IMR-90 (cell line): ENCODE data around the gene UCHL5. TPM values are rescaled to one million over a fixed set of nuclear protein-coding genes. Genes with fewer than 3 reads are reported as not detected.

Source experiments
- ATAC-seq: fragments of 200-7000 bp; cut with Tn5 transposase; 2 replicates; pipeline ENCODE4 v1.9.1; 2020; ENCODE audit warnings: low read depth, mild to moderate bottlenecking, moderate library complexity
- BruUV-seq: library from RNA; stranded (reverse); fragments of 400-500 nt; replicated peaks from 2 replicates; lab custom pipeline; 2021; lab: Mats Ljungman, UMichigan
- CTCF ChIA-PET: fragments of 300-600 bp; formaldehyde crosslinking; extraction: SDS; loops from one replicate; lab custom pipeline; 2021; ENCODE audit warnings: antibody characterized with exemption; lab: Yijun Ruan, JAX
- POLR2A ChIA-PET: fragments of 300-600 bp; sonication (Branson Sonifier 250); formaldehyde crosslinking; loops from one replicate; lab custom pipeline; 2022; ENCODE audit warnings: antibody characterized with exemption; ENCODE audit not compliant: unreplicated experiment; lab: Charles Lee
- DNase-seq: peaks from one replicate; pipeline ENCODE4 v3.0.0; 2013
- H2AFZ ChIP-seq: replicated peaks from 2 replicates; pipeline ENCODE3; 2013; ENCODE audit warnings: low read length, mild to moderate bottlenecking; ENCODE audit not compliant: poor library complexity
- H2AK5ac ChIP-seq: 2 replicates; pipeline ENCODE4 v1.6.1; 2013; ENCODE audit warnings: low read depth, low read length, inconsistent platforms
- H2AK9ac ChIP-seq: replicated peaks from 2 replicates; pipeline ENCODE3; 2013; ENCODE audit warnings: mild to moderate bottlenecking, low read depth, low read length, moderate library complexity; ENCODE audit not compliant: poor library complexity
- H2BK120ac ChIP-seq: 2 replicates; pipeline ENCODE4 v1.6.1; 2013; ENCODE audit warnings: low read depth, low read length, inconsistent platforms
- H2BK15ac ChIP-seq: 3 replicates; pipeline ENCODE4 v1.6.1; 2013; ENCODE audit warnings: low read depth, low read length, inconsistent platforms
- H2BK20ac ChIP-seq: 2 replicates; pipeline ENCODE4 v1.6.1; 2013; ENCODE audit warnings: low read depth, mild to moderate bottlenecking, inconsistent platforms, low read length, moderate library complexity
- H2BK5ac ChIP-seq: 2 replicates; pipeline ENCODE4 v1.6.1; 2013; ENCODE audit warnings: mild to moderate bottlenecking, low read depth, low read length, inconsistent platforms; ENCODE audit not compliant: poor library complexity, severe bottlenecking
- H3K14ac ChIP-seq: replicated peaks from 2 replicates; pipeline ENCODE4 v1.6.1; 2013; ENCODE audit warnings: low read depth, low read length, inconsistent platforms
- H3K18ac ChIP-seq: 2 replicates; pipeline ENCODE4 v1.6.1; 2013; ENCODE audit warnings: low read depth, low read length, control low read depth
- H3K23ac ChIP-seq: 2 replicates; pipeline ENCODE4 v1.6.1; 2013; ENCODE audit warnings: low read depth, low read length, inconsistent platforms
- H3K27ac ChIP-seq: 2 replicates; pipeline ENCODE4 v1.5.1; 2013; ENCODE audit warnings: mild to moderate bottlenecking, control low read depth, low read length; ENCODE audit not compliant: insufficient read depth
- H3K27me3 ChIP-seq: 2 replicates; pipeline ENCODE4 v1.6.1; 2013; ENCODE audit warnings: low read length; ENCODE audit not compliant: control insufficient read depth, insufficient read depth
- H3K36me3 ChIP-seq: 2 replicates; pipeline ENCODE4 v1.6.1; 2013; ENCODE audit warnings: low read length, mixed read lengths; ENCODE audit not compliant: control insufficient read depth, insufficient read depth
- H3K4ac ChIP-seq: 2 replicates; pipeline ENCODE4 v1.6.1; 2013; ENCODE audit warnings: low read depth, low read length, inconsistent platforms
- H3K4me1 ChIP-seq: 2 replicates; pipeline ENCODE4 v1.6.1; 2013; ENCODE audit warnings: low read length, mixed read lengths; ENCODE audit not compliant: control insufficient read depth, insufficient read depth
- H3K4me2 ChIP-seq: 2 replicates; pipeline ENCODE4 v1.6.1; 2013; ENCODE audit warnings: low read depth, mild to moderate bottlenecking, control low read depth, low read length, moderate library complexity
- H3K4me3 ChIP-seq: 2 replicates; pipeline ENCODE4 v1.5.1; 2013; ENCODE audit warnings: low read depth, mild to moderate bottlenecking, control low read depth, low read length, moderate library complexity; ENCODE audit not compliant: insufficient read depth
- H3K56ac ChIP-seq: 2 replicates; pipeline ENCODE4 v1.6.1; 2013; ENCODE audit warnings: low read length, inconsistent platforms; ENCODE audit not compliant: insufficient read depth; ENCODE audit errors: extremely low read depth
- H3K79me1 ChIP-seq, 2 experiments: 2 replicates each; pipeline ENCODE4 v1.6.1; 2013; ENCODE audit warnings: low read length in 2 of 2, inconsistent platforms in 1 of 2, low read depth in 1 of 2
- H3K9ac ChIP-seq: 2 replicates; pipeline ENCODE4 v1.6.1; 2013; ENCODE audit warnings: low read depth, low read length, control low read depth
- H3K9me1 ChIP-seq: 2 replicates; pipeline ENCODE4 v1.6.1; 2013; ENCODE audit warnings: low read length, inconsistent platforms; ENCODE audit not compliant: insufficient read depth
- H3K9me3 ChIP-seq: 2 replicates; pipeline ENCODE4 v1.6.1; 2013; ENCODE audit warnings: low read length; ENCODE audit not compliant: control insufficient read depth, insufficient read depth
- H4K20me1 ChIP-seq: 2 replicates; pipeline ENCODE4 v1.6.1; 2013; ENCODE audit warnings: low read length, inconsistent platforms; ENCODE audit not compliant: insufficient read depth
- H4K5ac ChIP-seq: 2 replicates; pipeline ENCODE4 v1.6.1; 2013; ENCODE audit warnings: mild to moderate bottlenecking, low read depth, low read length, control low read depth
- H4K8ac ChIP-seq, 2 experiments: 2 replicates each; pipeline ENCODE4 v1.6.1; 2013; ENCODE audit warnings: low read depth in 2 of 2, low read length in 2 of 2, control low read depth in 1 of 2, inconsistent platforms in 1 of 2
- H4K91ac ChIP-seq: 2 replicates; pipeline ENCODE4 v1.6.1; 2013; ENCODE audit warnings: low read depth, low read length, inconsistent platforms; ENCODE audit not compliant: insufficient read depth
- CHD1 ChIP-seq: IDR thresholded peaks from 2 replicates; pipeline ENCODE4 v1.6.1; 2012; ENCODE audit warnings: low read depth, low read length, improper control_type of control experiment
- POLR2A ChIP-seq: IDR thresholded peaks from 2 replicates; pipeline ENCODE4 v1.6.1; 2012; ENCODE audit warnings: mild to moderate bottlenecking, low read depth, low read length
- RCOR1 ChIP-seq: IDR thresholded peaks from 2 replicates; pipeline ENCODE4 v1.6.1; 2012; ENCODE audit warnings: mild to moderate bottlenecking, low read length, improper control_type of control experiment; ENCODE audit not compliant: insufficient replicate concordance
- WGBS, 2 experiments: methylation state at CpG; one replicate each; pipeline versions ENCODE4 v1.1.5 to v1.1.7; 2013; ENCODE audit warnings: missing lambda C conversion rate in 2 of 2; ENCODE audit not compliant: insufficient read length in 1 of 2; ENCODE audit errors: extremely low coverage in 2 of 2; 5-methylcytosine and 5-hydroxymethylcytosine counted together
- dilution Hi-C: fragments of 300-500 bp; cut with HindIII; formaldehyde crosslinking; loops from one replicate; pipeline ENCODE4 v1.14.3; 2018; ENCODE audit warnings: low sequenced_read_pairs; ENCODE audit not compliant: unreplicated experiment
- in situ Hi-C: fragments of 300-500 bp; cut with MboI; formaldehyde crosslinking; loops from 3 replicates; pipeline ENCODE4 v1.14.3; 2019; ENCODE audit warnings: low sequenced_read_pairs, inconsistent platforms, mixed read lengths
- intact Hi-C: fragments of 100-400 bp; cut with micrococcal nuclease; formaldehyde crosslinking; loops from 2 replicates; pipeline ENCODE4 v1.10.0; 2022
- polyA plus RNA-seq, 3 experiments: library from polyadenylated mRNA; depleted of rRNA; stranded (reverse); fragments of >200 nt; gene quantifications; 2 replicates each; pipeline ENCODE4 v1.2.3, GENCODE V29; 2012; ENCODE audit warnings: low replicate concordance in 1 of 3
- total RNA-seq: library from RNA; depleted of rRNA; stranded (reverse); fragments of >200 nt; gene quantifications from 2 replicates; pipeline ENCODE4 v1.2.3, GENCODE V29; 2012

UCHL5 gene
- total and polyA plus RNA-seq, 2 of the 4 experiments (the other 2 are of a cell fraction), result 12.9 to 18.4 TPM

- Histone ChIP-seq H3K9me3 (no peaks in the 10 kb centered on the region), H3K4me2 (no peak overlapping the region), H3K27me3 (no peaks in the 10 kb centered on the region), H3K9ac (no peak overlapping the region), H3K18ac (no peak overlapping the region), H2AK9ac (no peak overlapping the region), H3K4ac (no peak overlapping the region), H3K4me3 (no peak overlapping the region), H2BK120ac (no peak overlapping the region), H3K23ac (no peak overlapping the region), H4K5ac (no peak overlapping the region), H4K91ac (no peak overlapping the region), H4K8ac (no peak overlapping the region), H2BK20ac (no peak overlapping the region), H3K36me3 (no peaks in the 10 kb centered on the region), H3K56ac (no peak overlapping the region), H3K27ac (no peak overlapping the region), H2AFZ (no peak overlapping the region), H3K79me1 (peaks cover 14 to 41% of the 10 kb centered on the region in 2 experiments; a peak in 3 of 4 replicates), H2BK5ac (no peak overlapping the region), H4K20me1 (peaks cover 15% of the 10 kb centered on the region; the same call in 1 of the 2 replicates), H3K14ac (no peak overlapping the region), H3K9me1 (peaks cover 6% of the 10 kb centered on the region), H2BK15ac (no peak overlapping the region), H3K4me1 (peaks cover 2% of the 10 kb centered on the region; the same call in 1 of the 2 replicates), H2AK5ac (no peak overlapping the region)
- in situ Hi-C loops (no loop called here), intact Hi-C loops (no loop called here), dilution Hi-C loops (no loop called here)
- ChIA-PET POLR2A (no interaction called here), CTCF (no interaction called here)
- DNase-seq (no peak), ATAC-seq (no peak)
- TF ChIP-seq RCOR1, result no peak
- TF ChIP-seq POLR2A, result no peak
- TF ChIP-seq CHD1, result no peak
- WGBS, 2 experiments, result no CpG with 5 or more reads among the region's 4 CpGs
- BruUV-seq, result no TSS peak
These were observed 3.7 kb upstream of the UCHL5 start for GRCh38 chr1:193062698-193063463.
